Hippocampal formation (tissue), 2 donors: Measurements from ENCODE around the gene ABHD12.

Source experiments
- DNase-seq, 2 donors: peaks; one replicate each; lab custom pipeline; 2025; lab: John Stamatoyannopoulos, UW

The ABHD12 gene

GRCh38 chr20:25289886-25290597, 100.6 kb downstream of the ABHD12 start:
- DNase-seq, result no peak

GRCh38 chr20:25288291-25289181, 102.1 kb downstream of the ABHD12 start:
- no peak for DNase-seq

GRCh38 chr20:25287631-25288290, 102.9 kb downstream of the ABHD12 start:
- DNase-seq, result no peak

- DNase-seq, result no peak
Measured at GRCh38 chr20:25286917-25287316, 103.7 kb downstream of the ABHD12 start.

GRCh38 chr20:25285856-25286798, 104.5 kb downstream of the ABHD12 start:
- no peak for DNase-seq

GRCh38 chr20:25285091-25285647, 105.5 kb downstream of the ABHD12 start:
- DNase-seq, result no peak

- DNase-seq, result no peak
Measured at GRCh38 chr20:25284131-25284601, 106.5 kb downstream of the ABHD12 start.

- no peak for DNase-seq
Measured at GRCh38 chr20:25283221-25283951, 107.2 kb downstream of the ABHD12 start.

- no peak for DNase-seq
Measured at GRCh38 chr20:25282796-25283195, 107.8 kb downstream of the ABHD12 start.

- no peak for DNase-seq
Measured at GRCh38 chr20:25282034-25282781, 108.4 kb downstream of the ABHD12 start.

GRCh38 chr20:25281541-25281991, 109.1 kb downstream of the ABHD12 start:
- DNase-seq, result no peak

- DNase-seq, result no peak
Measured at GRCh38 chr20:25280574-25281535, 109.8 kb downstream of the ABHD12 start.

GRCh38 chr20:25280051-25280573, 110.5 kb downstream of the ABHD12 start:
- no peak for DNase-seq

- no peak for DNase-seq
Measured at GRCh38 chr20:25279403-25279802, 111.2 kb downstream of the ABHD12 start.

GRCh38 chr20:25278636-25279361, 111.8 kb downstream of the ABHD12 start:
- DNase-seq, result no peak

- no peak for DNase-seq
Measured at GRCh38 chr20:25277941-25278521, 112.6 kb downstream of the ABHD12 start.
